Inferior parietal cortex (tissue), 1 donor: ENCODE data around the gene HIBCH.
"Not testable (repeated sequence)": the region's sequence is repeated elsewhere in the genome, so short reads cannot be mapped to it uniquely, and the experiment has no call there.

Experiments used
- DNase-seq: peaks from one replicate; pipeline ENCODE4 v3.0.0-alpha.2; 2016; ENCODE audit errors: extremely low spot score

The HIBCH gene

DNA sequence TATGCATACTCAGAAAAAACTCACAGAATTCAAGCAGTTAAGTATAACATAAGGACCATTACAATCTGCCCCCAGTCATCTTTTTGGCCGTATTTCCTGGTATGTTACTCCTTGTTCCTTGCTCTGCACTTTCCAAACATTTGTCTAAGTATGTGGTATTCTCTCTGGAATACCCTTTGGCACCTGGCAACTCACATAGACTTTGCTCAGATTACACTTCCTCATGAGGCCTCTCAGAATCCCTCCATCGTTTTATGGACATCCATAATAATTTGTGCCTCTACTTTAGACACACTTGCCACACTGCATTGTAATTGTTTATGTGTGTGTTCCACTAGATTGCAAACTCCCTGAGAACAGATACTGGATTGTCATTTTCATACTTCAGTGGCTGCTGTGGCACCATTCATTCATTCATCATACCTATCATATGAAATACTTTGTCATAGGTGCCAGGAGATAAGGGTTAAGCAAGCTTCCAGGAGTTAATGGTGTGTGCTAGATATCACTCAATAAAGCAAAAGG lies 84.0 kb downstream of the HIBCH start:
- DNase-seq: no peak

DNA sequence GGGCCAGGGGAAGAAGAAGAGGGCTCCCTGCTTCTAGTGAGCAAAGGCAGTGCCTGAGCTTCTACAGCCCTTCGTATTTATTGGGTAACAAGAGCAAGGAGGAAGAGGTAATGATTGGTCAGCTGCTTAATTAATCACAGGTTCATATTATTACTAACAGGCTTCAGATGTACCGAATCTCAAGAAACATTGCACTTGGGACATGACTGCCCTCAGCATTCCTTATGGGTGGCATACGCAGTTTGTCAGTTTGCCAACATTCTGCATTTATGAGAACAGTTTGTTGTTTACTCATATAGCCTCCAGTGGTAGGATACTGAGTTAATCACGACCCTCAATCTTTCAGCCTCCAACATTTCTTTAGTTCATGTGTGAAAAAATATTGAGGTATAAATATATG lies 84.5 kb downstream of the HIBCH start:
- DNase-seq: no peak

DNA sequence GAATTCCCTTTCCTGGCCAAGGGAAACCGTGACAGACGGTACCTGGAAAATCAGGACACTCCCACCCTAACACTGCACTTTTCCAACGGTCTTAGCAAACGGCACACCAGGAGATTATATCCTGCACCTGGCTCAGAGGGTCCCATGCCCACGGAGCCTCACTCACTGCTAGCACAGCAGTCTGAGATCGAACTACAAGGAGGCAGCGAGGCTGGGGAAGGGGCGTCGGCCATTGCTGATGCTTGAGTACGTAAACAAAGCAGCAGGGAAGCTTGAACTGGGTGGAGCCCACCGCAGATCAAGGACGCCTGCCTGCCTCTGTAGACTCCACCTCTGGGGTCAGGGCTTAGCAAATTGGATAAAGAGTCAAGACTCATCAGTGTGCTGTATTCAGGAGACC lies 95.6 kb downstream of the HIBCH start:
- not testable (repeated sequence) for DNase-seq

DNA sequence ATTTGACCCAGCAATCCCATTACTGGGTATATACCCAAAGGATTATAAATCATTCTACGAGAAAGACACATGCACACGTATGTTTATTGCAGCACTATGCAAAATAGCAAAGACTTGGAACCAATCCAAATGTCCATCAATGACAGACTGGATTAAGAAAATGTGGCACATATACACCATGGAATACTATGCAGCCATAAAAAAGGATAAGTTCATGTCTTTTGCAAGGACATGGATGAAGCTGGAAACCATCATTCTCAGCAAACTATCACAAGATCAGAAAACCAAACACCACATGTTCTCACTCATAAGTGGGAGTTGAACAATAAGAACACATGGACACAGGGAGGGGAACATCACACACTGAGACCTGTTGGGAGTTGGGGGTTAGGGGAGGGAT lies 96.9 kb downstream of the HIBCH start:
- not testable (repeated sequence) for DNase-seq

DNA sequence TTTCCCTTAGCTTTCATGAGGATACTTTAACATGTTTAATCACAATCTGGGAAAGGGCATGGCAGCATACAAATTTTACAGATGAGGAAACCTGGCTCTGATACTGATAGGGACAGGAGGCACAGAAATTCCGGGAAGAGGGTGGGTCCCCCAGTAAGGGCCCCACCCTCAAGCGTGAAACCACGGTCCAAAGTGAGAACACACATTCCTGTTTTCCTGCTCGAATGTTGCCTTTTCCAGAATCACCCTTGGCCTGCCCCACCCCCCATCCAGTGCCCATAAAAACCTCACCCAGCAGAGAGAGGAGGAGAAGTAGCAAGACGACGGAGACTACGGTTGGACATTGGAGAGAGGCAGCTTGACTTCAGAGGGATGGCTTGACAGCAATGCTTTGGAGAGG lies 98.2 kb downstream of the HIBCH start:
- DNase-seq: no peak

DNA sequence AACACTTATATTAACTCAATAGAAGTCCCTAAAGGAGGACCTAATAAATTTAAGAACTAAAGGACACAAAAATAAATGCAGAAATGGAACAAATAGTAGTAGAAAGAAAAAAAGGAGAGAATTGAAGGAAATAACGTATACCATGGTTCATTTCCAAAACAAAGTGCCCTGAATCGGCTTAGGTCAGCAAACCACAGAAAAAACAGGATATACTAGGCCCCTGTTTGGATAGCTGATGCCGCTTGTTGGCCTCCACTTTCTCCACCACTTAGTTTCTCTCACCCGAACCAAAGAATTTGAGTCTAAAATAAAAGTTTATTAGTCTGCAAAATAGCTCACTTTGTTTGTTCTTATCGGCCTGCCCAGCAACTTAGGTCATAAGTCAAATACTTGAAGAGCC lies 100.4 kb downstream of the HIBCH start:
- no peak for DNase-seq

DNA sequence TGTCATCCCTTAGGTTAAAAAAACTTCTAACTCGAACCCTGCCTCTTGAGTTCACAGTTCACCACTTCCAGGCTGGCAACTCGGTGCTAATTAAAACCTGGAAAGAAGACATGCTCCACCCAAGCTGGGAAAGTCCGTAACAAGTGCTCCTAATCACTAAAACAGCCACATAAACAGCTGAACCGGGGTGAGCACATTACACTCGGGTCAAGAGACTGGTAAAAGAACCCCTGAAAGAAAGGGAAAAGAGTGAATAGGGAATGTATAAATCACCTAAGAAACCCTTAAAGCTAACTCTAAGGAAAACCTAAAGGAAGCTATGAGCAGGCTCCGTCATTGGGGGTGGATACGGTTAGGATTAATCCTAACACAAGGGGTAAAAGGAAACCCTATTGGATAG lies 102.0 kb downstream of the HIBCH start:
- no peak for DNase-seq

DNA sequence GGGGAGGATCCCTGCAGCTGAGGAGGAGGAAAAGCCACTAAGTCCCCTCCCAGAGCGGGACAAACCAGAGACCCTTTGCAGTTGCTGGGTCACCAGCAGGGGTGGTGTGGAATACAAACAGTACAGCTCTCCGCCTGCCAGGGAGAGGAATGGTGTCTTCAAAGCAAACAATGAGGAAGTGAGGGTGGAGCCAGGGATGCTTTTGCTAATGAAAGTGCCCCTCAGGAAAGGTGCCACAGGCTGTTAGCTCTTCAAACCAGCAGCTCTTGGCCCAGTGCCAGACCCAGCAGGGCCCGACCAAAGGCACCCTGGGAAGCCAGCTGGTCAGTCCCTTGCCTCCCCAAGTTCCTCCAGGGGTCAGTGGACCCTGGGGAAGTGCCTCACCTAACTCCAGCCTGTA lies 102.8 kb downstream of the HIBCH start:
- no peak for DNase-seq

DNA sequence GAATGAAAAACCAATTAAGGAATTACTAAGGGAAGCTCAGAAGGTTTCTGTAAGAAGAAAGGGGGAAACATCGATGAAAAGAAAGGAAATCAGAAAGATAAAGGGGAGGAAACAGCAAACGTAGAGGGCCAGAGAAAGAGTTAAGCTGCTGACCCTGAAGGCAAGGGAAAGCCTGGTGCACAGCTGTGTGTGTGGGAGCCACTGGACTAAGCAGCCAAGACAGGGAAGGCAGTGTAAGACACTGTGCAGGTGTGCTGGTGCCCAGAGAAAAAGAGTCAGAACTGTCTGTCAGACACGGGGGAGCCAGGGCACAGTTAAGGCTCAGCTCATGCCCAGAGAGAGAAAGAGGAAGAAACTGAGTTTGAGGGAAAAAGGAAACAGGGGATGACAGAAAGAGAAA lies 104.0 kb downstream of the HIBCH start:
- no peak for DNase-seq

DNA sequence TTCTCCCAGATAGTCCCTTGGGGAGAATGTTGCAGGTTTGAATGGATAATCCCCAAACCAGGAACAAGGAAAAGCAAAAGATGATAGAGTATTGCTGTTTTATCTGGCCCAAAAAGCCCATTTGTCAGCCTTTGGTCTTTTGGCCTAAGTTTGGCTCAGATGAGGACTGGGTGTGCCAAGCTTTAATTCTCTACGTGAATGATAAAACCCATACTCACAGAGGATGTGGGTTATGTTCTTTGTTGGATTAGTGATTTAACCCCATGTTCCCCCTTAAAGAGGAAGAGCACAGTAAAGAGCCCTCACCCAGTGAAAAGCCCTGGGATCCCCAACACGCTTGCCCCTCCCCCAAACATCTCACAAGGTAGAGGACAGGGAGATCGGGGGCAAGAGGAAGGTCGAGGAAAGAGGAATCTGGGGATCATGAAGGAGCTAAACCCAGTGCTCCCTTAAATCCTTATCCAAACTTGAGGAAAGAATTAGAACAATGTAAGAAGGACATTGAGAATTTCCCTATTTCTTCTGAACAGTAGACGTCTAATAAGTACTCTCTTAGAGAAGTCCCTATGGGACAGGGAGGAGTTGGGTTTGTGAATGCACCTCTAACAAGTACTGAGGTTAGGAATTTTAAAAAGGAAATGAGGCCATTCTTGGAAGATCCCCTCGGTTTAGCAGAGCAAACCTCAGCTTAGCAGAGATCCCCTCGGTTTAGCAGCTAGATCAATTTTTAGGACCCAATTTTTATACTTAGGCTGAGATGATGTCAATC lies 105.0 kb downstream of the HIBCH start:
- no peak for DNase-seq

DNA sequence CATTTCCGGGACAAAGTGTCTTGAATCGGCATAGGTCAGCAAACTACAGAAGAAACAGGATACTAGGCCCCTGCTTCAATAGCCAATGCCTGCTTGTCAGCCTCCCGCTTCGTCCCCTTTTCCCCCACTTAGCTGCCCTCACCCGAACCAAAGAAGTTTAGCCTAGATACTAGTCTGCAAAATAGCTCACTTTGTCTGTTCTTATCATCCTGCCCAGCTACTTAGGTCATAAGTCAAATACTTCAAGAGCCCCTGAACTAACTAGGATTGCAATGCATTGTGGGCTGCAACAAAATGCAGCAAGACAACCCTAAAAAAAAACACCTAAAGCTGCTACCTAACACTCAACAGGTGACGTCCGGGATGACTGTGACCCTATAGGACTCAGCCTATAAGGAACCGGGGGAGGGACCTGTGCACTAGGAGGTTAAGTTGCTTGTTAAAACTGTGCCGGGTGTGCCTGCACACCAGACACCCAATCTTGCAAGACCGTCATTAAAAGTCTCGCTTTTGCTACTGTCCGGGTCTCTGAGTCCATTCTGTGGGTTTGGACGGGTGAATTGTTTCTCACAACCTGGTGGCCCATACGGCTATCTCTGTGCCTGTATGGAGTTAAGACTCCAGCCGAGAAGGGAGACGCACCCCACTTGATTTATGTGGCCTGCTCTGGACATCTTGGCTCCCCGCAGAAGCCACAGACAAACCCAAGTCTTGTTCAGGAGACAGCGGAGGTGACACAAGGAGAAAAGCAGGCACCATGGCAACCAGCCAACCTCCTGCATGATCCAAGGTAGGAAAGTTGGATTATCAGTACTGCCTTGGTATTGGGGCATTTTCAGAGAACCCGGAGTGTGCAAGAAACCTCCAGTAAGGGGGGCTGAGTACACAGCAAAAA lies 105.9 kb downstream of the HIBCH start:
- DNase-seq: no peak

DNA sequence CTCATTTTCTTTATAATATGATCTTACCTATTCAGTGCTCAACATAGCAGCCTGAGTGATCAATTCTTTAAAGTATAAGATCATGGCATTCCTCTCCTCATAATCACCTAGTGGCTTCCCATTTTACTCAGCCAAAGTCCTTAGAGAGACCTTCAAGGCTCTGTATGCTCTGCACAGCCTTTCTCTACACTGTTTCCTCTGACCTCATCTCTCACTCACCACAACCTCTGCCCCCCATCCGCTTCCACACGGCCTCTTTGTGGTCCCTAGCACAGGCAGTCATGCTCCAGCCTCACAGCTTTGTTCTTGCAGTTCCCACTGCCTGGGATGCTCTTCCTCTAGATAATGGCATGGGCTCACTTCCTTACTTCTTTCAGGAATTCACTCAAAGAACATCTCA lies 109.2 kb downstream of the HIBCH start:
- DNase-seq: no peak

DNA sequence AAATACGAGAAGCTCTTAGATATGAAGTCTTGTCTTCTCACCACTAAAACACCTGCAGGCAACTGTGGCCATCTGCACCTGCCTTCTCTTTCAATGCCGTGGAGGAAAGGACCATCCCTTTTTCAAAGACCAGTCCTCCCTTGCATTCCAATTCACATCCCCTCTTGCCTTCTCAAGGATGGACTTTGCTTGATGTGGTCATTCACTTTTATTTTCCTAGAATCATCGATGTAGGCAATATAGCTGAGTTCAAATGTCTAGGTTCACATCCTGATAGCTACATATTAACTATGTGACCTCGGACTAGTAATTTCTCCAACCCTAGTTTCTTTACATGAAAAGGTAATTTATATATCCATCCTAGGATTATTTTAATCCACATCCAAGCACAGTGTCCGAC lies 110.1 kb downstream of the HIBCH start:
- DNase-seq: no peak

DNA sequence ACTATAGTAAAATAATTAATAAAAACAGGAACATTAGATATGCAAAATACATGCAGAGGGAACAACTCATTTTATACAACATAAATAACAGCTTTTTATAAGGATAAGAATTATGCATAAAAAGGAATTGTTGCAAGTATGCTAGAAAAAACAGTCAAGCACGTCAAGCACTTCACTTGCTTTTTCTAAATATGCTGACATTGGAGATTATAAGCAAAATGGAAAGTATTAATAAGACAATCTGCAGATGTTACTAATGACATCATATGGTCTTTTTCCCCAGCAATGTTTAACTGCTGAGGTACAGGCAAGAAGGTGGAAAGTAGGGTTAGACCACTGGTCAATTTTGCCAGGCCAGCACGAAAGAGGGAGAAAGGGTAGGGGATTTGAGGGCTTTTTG lies 111.7 kb downstream of the HIBCH start:
- no peak for DNase-seq

DNA sequence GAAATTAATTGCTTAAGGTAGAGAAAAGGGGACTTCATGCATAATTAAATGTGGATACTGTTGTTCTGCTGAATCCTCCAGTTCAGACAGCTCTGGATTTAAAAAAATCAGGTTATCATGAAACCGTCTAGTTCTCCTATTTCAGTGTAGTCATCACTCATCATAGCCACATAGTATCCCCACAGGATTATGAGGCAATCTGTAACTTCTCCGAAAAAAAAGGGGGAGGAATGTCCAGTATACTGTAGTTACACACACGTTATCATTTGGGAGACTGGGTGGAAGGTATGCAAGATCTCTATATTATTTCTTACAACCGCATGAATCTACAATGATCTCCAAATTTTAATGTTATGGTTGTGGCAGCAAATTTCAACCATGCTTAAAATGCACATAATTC lies 114.0 kb downstream of the HIBCH start:
- no peak for DNase-seq

DNA sequence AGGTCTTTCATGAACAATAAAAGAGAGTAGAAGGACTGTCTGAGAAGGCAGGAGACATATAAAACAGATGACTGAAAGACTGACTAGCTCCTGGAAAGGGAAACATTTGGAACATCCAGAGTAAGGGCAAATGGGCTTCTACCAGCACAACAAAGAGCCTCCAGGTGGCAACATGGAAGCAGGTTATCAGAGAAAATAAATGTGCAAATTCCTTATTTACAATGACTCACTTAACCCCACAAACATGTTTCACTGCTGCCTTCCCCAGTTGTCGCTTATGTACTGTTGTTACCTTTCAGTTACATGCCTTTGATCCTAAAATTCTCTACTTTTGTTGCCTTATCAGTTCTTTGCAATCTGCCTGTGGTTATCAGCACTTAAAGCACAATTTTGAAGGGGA lies 117.0 kb downstream of the HIBCH start:
- DNase-seq: no peak

DNA sequence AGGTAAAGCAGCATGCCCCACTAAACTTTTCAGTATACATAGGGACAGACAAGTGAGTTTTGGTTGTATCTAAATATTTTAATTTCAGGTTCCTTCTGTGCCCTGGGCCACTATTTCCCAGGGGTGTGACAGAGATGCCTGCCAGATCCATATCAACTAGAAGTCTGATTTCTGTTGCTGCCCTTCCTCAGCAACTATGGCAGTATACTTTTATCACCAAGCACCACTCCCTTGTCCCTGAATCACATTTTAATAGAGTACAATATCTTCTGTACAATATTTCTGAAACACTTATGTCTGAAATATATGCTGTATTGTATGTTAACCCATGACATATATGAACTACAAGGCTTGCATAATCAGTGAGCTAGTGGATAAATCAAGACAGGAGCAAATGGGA lies 117.6 kb downstream of the HIBCH start:
- DNase-seq: no peak

DNA sequence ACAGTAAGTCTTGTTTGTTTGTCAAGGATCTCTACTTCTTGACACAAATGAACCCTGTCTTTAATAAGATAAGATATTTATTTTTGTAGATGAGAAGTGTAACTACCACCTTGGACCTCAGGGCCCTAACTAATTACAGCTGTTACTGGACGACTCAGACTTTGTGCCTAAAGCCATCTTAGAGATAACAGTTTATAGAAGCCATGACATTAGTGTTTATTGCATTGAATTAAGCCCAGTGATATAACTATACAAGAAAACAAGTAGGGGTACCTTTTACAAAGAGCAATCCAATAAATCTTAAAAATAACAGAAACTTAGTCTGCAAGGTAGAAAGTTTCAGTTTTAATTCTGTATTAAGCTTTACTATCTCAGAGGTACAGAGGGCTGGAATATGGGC lies 119.0 kb downstream of the HIBCH start:
- DNase-seq: no peak

DNA sequence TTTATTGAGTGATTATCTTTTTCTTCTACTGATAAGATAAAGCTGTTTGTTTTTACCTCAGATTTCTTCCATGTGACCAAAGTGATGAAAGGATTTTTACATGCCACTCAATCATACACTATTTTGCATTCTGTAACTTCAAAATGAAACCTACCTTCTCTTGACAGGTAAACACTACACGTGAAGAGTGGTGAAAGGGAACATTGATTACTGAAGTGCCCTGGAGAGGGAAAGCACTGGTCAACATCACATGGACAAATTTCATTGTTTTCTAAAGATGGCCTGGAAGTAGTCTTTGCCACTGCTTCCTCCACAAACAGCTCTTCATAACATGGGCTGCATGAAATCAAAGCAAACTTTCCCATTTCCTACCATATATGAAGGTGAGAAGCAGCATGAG lies 120.1 kb downstream of the HIBCH start:
- no peak for DNase-seq

DNA sequence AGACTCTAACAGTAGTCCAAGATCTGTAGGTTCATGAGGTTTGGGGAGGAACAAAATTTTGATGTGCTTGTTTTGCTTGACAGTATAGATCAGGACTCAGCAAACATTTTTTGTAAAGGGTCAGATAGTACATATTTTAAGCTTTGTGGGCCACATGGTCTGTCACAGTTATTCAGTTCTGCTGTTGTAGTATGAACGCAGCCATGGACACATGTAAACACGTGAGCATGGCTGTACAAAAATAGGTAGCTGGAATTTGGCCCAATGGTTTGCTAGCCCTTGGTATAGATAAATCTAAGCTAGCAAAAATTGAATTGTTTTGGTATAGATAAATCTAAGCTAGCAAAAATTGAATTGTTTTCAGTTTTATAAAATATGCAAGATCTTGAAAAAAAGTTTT lies 120.5 kb downstream of the HIBCH start:
- no peak for DNase-seq

DNA sequence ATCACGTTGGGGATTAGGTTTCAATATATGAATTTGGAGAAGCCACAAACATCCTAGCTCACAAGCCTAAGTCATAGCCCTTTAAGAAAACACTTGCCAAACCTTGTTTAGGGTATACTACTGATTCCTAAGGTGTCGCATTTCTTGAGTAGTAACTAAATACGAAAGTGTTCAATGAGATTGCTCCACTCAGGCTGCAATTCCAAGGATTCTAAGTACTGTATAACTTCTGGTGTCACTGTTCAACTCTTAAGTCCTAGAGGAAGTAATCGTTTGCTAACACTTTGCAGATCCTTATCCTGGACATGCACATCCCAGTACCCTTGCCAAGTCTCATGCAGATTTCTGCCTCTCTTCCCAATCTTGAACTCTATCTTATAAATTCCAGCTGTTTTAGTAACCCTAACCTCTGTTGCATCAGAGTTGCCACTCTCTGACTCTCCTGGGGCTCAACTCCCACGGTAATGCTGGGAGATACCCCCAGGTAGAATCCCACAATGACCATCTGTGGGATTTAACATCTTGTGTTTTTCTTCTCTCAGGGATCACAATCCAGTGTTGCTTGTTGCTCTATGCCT lies 122.4 kb downstream of the HIBCH start:
- no peak for DNase-seq

DNA sequence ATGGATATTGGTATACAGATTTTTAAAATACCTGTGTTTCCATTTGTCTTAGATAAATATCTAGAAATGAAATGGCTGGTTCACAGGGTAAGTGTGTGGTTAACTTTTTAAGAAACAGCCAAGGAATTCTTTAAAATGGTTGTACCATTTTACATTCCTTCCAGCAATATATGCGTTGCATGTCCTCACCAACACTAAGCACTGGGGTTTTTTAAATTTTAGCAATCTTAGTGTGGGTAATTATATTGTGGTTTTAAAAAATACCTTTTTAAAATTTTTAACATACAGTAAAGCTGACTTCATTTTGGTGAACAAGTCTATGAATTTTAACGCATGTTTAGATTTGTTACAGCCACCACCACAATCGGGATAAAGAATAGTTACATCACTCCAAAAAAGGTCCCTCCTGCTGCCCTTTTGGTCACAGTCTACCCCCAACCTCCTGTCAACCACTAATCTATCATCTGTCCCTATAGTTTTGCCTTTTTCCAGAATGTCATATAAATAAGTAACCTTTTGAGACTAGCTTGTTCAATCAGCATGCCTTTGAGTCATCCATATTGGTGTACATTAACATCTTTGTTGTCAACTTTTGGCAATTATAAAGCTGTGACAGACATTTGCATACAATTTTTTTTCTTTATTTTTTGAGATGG lies 129.0 kb downstream of the HIBCH start:
- no peak for DNase-seq
